ENCODE measurements around the gene FNIP2. TPM values are rescaled to one million over a fixed set of nuclear protein-coding genes. Genes with fewer than 3 reads are reported as not detected.

Gene FNIP2
- total and polyA plus RNA-seq, 10 of the 15 experiments (the other 5 are each of a cell fraction or from before 2014, with no cell fraction given): 0.03 to 0.38 (median 0.15) TPM

GRCh38 chr4:158865520-158866177 lies 96.8 kb downstream of the FNIP2 start (continued):
- TF ChIP-seq WRNIP1 (IDR thresholded peaks at IDR 0.05; ENCODE audit: borderline replicate concordance, low read depth, low read length): no peak
- no peak for TF ChIP-seq MYB (IDR thresholded peaks at IDR 0.05; ENCODE audit: borderline replicate concordance, low read depth, low read length)
- TF ChIP-seq JUNB (IDR thresholded peaks at IDR 0.05): peak; percentile 61
- no peak for TF ChIP-seq MYC (IDR thresholded peaks at IDR 0.05; ENCODE audit: insufficient read depth, insufficient read length, insufficient replicate concordance, low read length, severe bottlenecking)

GRCh38 chr4:158869001-158869400 lies 100.2 kb downstream of the FNIP2 start:
- H3K36me3 ChIP-seq (ENCODE audit: control insufficient read depth in 2 of 2, insufficient read depth in 2 of 2, low read length in 1 of 2): no peaks in the 10 kb centered on the region
- H3K4me3 ChIP-seq: no peak overlapping the region
- WGBS (ENCODE audit: insufficient coverage, insufficient replicate concordance, low lambda C conversion rate, missing lambda C conversion rate): 80% methylated on average over 15 of the region's 15 CpGs
- ChIA-PET POLR2A (no interaction called here), CTCF (interaction anchor here (5.5 kb wide), 1 partner anchor 148 kb away, joined by 26 read pairs; no protein-coding TSS in a partner anchor), RAD21 (ENCODE audit: unreplicated experiment) (no interaction called here), SMC1A (ENCODE audit: uncharacterized antibody, unreplicated experiment) (interaction anchor here (0.9 kb wide), 1 partner anchor 19 kb away, joined by 4 read pairs; no protein-coding TSS in a partner anchor)
- H3K9me3 ChIP-seq (replicated peaks; ENCODE audit: control insufficient read depth, insufficient read depth, low read length): no peaks in the 10 kb centered on the region
- no TSS peak for BruUV-seq (replicated peaks)
- ATAC-seq: no peak
- intact Hi-C loops (cut with micrococcal nuclease; ENCODE audit: unreplicated experiment): loop anchor here (5.0 kb wide), 1 partner anchor 38 kb away; no protein-coding TSS in a partner anchor
- H3K27ac ChIP-seq (ENCODE audit: control insufficient read depth, insufficient read depth): no peak overlapping the region
- DNase-seq (ENCODE audit: low read depth, low spot score): no peak
- H3K4me1 ChIP-seq (ENCODE audit: control insufficient read depth, insufficient read depth, low read length): no peaks in the 10 kb centered on the region
- no peak overlapping the region for H3K4me2 ChIP-seq (ENCODE audit: control insufficient read depth, insufficient read depth)
- in situ Hi-C loops (cut with MboI): no loop called here
- H3K9ac ChIP-seq (ENCODE audit: control insufficient read depth, insufficient read depth, low read length): no peak overlapping the region
- no peak overlapping the region for H2AFZ ChIP-seq (ENCODE audit: control insufficient read depth, low read depth, low read length)
- H4K20me1 ChIP-seq (ENCODE audit: control insufficient read depth, insufficient read depth): no peaks in the 10 kb centered on the region
- no peaks in the 10 kb centered on the region for H3K79me2 ChIP-seq (ENCODE audit: control insufficient read depth, insufficient read depth, low read length)
- H3K27me3 ChIP-seq (replicated peaks in 1 of 2; ENCODE audit: control insufficient read depth in 2 of 2, insufficient read depth in 2 of 2, low read length in 1 of 2): no peaks in the 10 kb centered on the region
- no peak for FAIRE-seq
- TF ChIP-seq CBFB (IDR thresholded peaks at IDR 0.05; ENCODE audit: low read depth) (no peak), POLR2AphosphoS5 (IDR thresholded peaks at IDR 0.05; ENCODE audit: low read length) (no peak), YY1 (IDR thresholded peaks at IDR 0.05; ENCODE audit: low read depth, low read length) (no peak), ELK1 (IDR thresholded peaks at IDR 0.05; ENCODE audit: low read depth, low read length) (no peak), CREB1 (IDR thresholded peaks at IDR 0.05; ENCODE audit: low read depth) (no peak), STAT1 (conservative IDR thresholded peaks at IDR 0.05) (no peak), ATF7 (IDR thresholded peaks at IDR 0.05; ENCODE audit: low read depth) (no peak), RELA (IDR thresholded peaks at IDR 0.05; ENCODE audit: borderline replicate concordance, partially characterized antibody) (no peak), PML (IDR thresholded peaks at IDR 0.05; ENCODE audit: low read length) (no peak)
- TF ChIP-seq, protein P1, sequence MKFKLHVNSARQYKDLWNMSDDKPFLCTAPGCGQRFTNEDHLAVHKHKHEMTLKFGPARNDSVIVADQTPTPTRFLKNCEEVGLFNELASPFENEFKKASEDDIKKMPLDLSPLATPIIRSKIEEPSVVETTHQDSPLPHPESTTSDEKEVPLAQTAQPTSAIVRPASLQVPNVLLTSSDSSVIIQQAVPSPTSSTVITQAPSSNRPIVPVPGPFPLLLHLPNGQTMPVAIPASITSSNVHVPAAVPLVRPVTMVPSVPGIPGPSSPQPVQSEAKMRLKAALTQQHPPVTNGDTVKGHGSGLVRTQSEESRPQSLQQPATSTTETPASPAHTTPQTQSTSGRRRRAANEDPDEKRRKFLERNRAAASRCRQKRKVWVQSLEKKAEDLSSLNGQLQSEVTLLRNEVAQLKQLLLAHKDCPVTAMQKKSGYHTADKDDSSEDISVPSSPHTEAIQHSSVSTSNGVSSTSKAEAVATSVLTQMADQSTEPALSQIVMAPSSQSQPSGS (IDR thresholded peaks at IDR 0.05; ENCODE audit: low read length): no peak
- TF ChIP-seq, protein P2, sequence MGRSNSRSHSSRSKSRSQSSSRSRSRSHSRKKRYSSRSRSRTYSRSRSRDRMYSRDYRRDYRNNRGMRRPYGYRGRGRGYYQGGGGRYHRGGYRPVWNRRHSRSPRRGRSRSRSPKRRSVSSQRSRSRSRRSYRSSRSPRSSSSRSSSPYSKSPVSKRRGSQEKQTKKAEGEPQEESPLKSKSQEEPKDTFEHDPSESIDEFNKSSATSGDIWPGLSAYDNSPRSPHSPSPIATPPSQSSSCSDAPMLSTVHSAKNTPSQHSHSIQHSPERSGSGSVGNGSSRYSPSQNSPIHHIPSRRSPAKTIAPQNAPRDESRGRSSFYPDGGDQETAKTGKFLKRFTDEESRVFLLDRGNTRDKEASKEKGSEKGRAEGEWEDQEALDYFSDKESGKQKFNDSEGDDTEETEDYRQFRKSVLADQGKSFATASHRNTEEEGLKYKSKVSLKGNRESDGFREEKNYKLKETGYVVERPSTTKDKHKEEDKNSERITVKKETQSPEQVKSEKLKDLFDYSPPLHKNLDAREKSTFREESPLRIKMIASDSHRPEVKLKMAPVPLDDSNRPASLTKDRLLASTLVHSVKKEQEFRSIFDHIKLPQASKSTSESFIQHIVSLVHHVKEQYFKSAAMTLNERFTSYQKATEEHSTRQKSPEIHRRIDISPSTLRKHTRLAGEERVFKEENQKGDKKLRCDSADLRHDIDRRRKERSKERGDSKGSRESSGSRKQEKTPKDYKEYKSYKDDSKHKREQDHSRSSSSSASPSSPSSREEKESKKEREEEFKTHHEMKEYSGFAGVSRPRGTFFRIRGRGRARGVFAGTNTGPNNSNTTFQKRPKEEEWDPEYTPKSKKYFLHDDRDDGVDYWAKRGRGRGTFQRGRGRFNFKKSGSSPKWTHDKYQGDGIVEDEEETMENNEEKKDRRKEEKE (IDR thresholded peaks at IDR 0.05): no peak
- TF ChIP-seq, protein P3, sequence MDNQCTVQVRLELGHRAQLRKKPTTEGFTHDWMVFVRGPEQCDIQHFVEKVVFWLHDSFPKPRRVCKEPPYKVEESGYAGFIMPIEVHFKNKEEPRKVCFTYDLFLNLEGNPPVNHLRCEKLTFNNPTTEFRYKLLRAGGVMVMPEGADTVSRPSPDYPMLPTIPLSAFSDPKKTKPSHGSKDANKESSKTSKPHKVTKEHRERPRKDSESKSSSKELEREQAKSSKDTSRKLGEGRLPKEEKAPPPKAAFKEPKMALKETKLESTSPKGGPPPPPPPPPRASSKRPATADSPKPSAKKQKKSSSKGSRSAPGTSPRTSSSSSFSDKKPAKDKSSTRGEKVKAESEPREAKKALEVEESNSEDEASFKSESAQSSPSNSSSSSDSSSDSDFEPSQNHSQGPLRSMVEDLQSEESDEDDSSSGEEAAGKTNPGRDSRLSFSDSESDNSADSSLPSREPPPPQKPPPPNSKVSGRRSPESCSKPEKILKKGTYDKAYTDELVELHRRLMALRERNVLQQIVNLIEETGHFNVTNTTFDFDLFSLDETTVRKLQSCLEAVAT (IDR thresholded peaks at IDR 0.05): no peak

Measured in GM12878 (cell line).